IMR-90 (cell line): ENCODE data around the gene OR51I2. TPM values are rescaled to one million over a fixed set of nuclear protein-coding genes. Genes with fewer than 3 reads are reported as not detected.

Experiments
- polyA plus RNA-seq, 3 experiments: library from polyadenylated mRNA; depleted of rRNA; stranded (reverse); fragments of >200 nt; gene quantifications; 2 replicates each; pipeline ENCODE4 v1.2.3, GENCODE V29; 2012; ENCODE audit warnings: low replicate concordance in 1 of 3
- total RNA-seq: library from RNA; depleted of rRNA; stranded (reverse); fragments of >200 nt; gene quantifications from 2 replicates; pipeline ENCODE4 v1.2.3, GENCODE V29; 2012; rRNA removed

Gene OR51I2
- total and polyA plus RNA-seq, 2 of the 4 experiments (the other 2 are of a cell fraction) = not detected

Other genes with a start within 250 kb of the OR51I2 start
- gene OR51V1, start 248.6 kb upstream of the OR51I2 start, total RNA-seq = not detected in 2 replicates
- gene OR51V1, start 248.6 kb upstream of the OR51I2 start, polyA plus RNA-seq (2012; rRNA removed) = not detected in 2 replicates
- gene HBB, start 222.3 kb upstream of the OR51I2 start, total RNA-seq = not detected in 2 replicates
- gene HBB, start 222.3 kb upstream of the OR51I2 start, polyA plus RNA-seq (2012; rRNA removed) = 0.24 TPM in 1 of 2 replicates, not detected in the other
- gene HBD, start 214.8 kb upstream of the OR51I2 start, total RNA-seq = 3.1 and 6.3 TPM in 2 replicates
- 10.7 and 12.0 TPM in 2 replicates for gene HBD, start 214.8 kb upstream of the OR51I2 start, polyA plus RNA-seq (2012; rRNA removed)
- not detected in 2 replicates for gene HBG1, start 199.5 kb upstream of the OR51I2 start, total RNA-seq
- not detected in 2 replicates for gene HBG1, start 199.5 kb upstream of the OR51I2 start, polyA plus RNA-seq (2012; rRNA removed)
- gene HBG2, start 194.5 kb upstream of the OR51I2 start, total RNA-seq = 0.54 TPM in 1 of 2 replicates, not detected in the other
- gene HBG2, start 194.5 kb upstream of the OR51I2 start, polyA plus RNA-seq (2012; rRNA removed) = 1.7 TPM in 1 of 2 replicates, not detected in the other
- gene HBE1, start 179.4 kb upstream of the OR51I2 start, total RNA-seq = 1.4 and 3.2 TPM in 2 replicates
- 7.7 and 12.7 TPM in 2 replicates for gene HBE1, start 179.4 kb upstream of the OR51I2 start, polyA plus RNA-seq (2012; rRNA removed)
- gene OR51B4, start 147.4 kb upstream of the OR51I2 start, total RNA-seq = not detected in 2 replicates
- gene OR51B4, start 147.4 kb upstream of the OR51I2 start, polyA plus RNA-seq (2012; rRNA removed) = 0.11 TPM in 1 of 2 replicates, not detected in the other
- gene OR51B2, start 125.0 kb upstream of the OR51I2 start, total RNA-seq = not detected in 2 replicates
- gene OR51B2, start 125.0 kb upstream of the OR51I2 start, polyA plus RNA-seq (2012; rRNA removed) = not detected in 2 replicates
- gene OR51B5, start 105.8 kb upstream of the OR51I2 start, total RNA-seq = 0.54 and 0.56 TPM in 2 replicates
- gene OR51B5, start 105.8 kb upstream of the OR51I2 start, polyA plus RNA-seq (2012; rRNA removed) = 0.09 and 0.29 TPM in 2 replicates
- gene OR51B6, start 97.8 kb upstream of the OR51I2 start, total RNA-seq = not detected in 2 replicates
- gene OR51B6, start 97.8 kb upstream of the OR51I2 start, polyA plus RNA-seq (2012; rRNA removed) = not detected in 2 replicates
- gene OR51M1, start 65.5 kb upstream of the OR51I2 start, total RNA-seq = 0.54 and 0.56 TPM in 2 replicates
- gene OR51M1, start 65.5 kb upstream of the OR51I2 start, polyA plus RNA-seq (2012; rRNA removed) = 0.67 and 0.87 TPM in 2 replicates
- not detected in 2 replicates for gene OR51Q1, start 27.2 kb upstream of the OR51I2 start, total RNA-seq
- not detected in 2 replicates for gene OR51Q1, start 27.2 kb upstream of the OR51I2 start, polyA plus RNA-seq (2012; rRNA removed)
- gene OR51I1, start 7.8 kb upstream of the OR51I2 start, total RNA-seq = not detected in 2 replicates
- gene OR51I1, start 7.8 kb upstream of the OR51I2 start, polyA plus RNA-seq (2012; rRNA removed) = not detected in 2 replicates
- gene OR52D1, start 39.4 kb downstream of the OR51I2 start, total RNA-seq = not detected in 2 replicates
- not detected in 2 replicates for gene OR52D1, start 39.4 kb downstream of the OR51I2 start, polyA plus RNA-seq (2012; rRNA removed)
- not detected in 2 replicates for gene UBQLN3, start 60.6 kb downstream of the OR51I2 start, total RNA-seq
- gene UBQLN3, start 60.6 kb downstream of the OR51I2 start, polyA plus RNA-seq (2012; rRNA removed) = not detected in 2 replicates
- 0.18 TPM in 1 of 2 replicates, not detected in the other for gene UBQLNL, start 67.4 kb downstream of the OR51I2 start, total RNA-seq
- gene UBQLNL, start 67.4 kb downstream of the OR51I2 start, polyA plus RNA-seq (2012; rRNA removed) = 0.47 and 0.48 TPM in 2 replicates
- gene OR52H1, start 99.2 kb downstream of the OR51I2 start, total RNA-seq = 0.18 and 0.28 TPM in 2 replicates
- gene OR52H1, start 99.2 kb downstream of the OR51I2 start, polyA plus RNA-seq (2012; rRNA removed) = not detected in 2 replicates
- not detected in 2 replicates for gene OR52B6, start 131.6 kb downstream of the OR51I2 start, total RNA-seq
- gene OR52B6, start 131.6 kb downstream of the OR51I2 start, polyA plus RNA-seq (2012; rRNA removed) = not detected in 2 replicates
- gene TRIM6, start 147.3 kb downstream of the OR51I2 start, total RNA-seq = 3.9 and 5.0 TPM in 2 replicates
- 3.7 and 4.7 TPM in 2 replicates for gene TRIM6, start 147.3 kb downstream of the OR51I2 start, polyA plus RNA-seq (2012; rRNA removed)
- gene TRIM34, start 175.7 kb downstream of the OR51I2 start, total RNA-seq = 8.6 and 12.5 TPM in 2 replicates
- gene TRIM34, start 175.7 kb downstream of the OR51I2 start, polyA plus RNA-seq (2012; rRNA removed) = 5.3 and 6.1 TPM in 2 replicates
- gene TRIM5, start 235.8 kb downstream of the OR51I2 start, total RNA-seq = 49.1 and 58.0 TPM in 2 replicates
- gene TRIM5, start 235.8 kb downstream of the OR51I2 start, polyA plus RNA-seq (2012; rRNA removed) = 26.3 and 32.6 TPM in 2 replicates
- 39.4 and 46.8 TPM in 2 replicates for gene TRIM22, start 240.5 kb downstream of the OR51I2 start, total RNA-seq
- gene TRIM22, start 240.5 kb downstream of the OR51I2 start, polyA plus RNA-seq (2012; rRNA removed) = 30.4 and 43.6 TPM in 2 replicates